H1 (cell line): Measurements from ENCODE around the gene GABBR1.

Source experiments
- RFX5 ChIP-seq: IDR thresholded peaks from 2 replicates; pipeline ENCODE4 v1.6.1; 2011; ENCODE audit warnings: low read depth, low read length, improper control_type of control experiment, borderline replicate concordance
- SIN3A ChIP-seq, 2 experiments: IDR thresholded peaks in 1 of 2; conservative IDR thresholded peaks in 1 of 2; 2 replicates each; pipeline ENCODE4 v1.6.1; 2011 to 2012; ENCODE audit warnings: low read length in 2 of 2, improper control_type of control experiment in 1 of 2, low read depth in 1 of 2, mild to moderate bottlenecking in 1 of 2
- TF ChIP-seq, protein P1 (sequence below), 3 experiments: IDR thresholded peaks; 1 replicate in 2 of 3; 2 replicates in 1 of 3; pipeline versions ENCODE4 v1.5.1 to v1.6.1; 2011; ENCODE audit warnings: low read length in 3 of 3, mild to moderate bottlenecking in 3 of 3, inconsistent platforms in 2 of 3, low read depth in 1 of 3, moderate library complexity in 1 of 3; ENCODE audit not compliant: insufficient read depth in 1 of 3; ENCODE audit errors: control extremely low read depth in 1 of 3
- TF ChIP-seq, protein P2 (sequence below): IDR thresholded peaks from 2 replicates; pipeline ENCODE4 v1.6.1; 2011; ENCODE audit warnings: low read depth, mild to moderate bottlenecking, low read length; ENCODE audit not compliant: insufficient read depth

DNA sequence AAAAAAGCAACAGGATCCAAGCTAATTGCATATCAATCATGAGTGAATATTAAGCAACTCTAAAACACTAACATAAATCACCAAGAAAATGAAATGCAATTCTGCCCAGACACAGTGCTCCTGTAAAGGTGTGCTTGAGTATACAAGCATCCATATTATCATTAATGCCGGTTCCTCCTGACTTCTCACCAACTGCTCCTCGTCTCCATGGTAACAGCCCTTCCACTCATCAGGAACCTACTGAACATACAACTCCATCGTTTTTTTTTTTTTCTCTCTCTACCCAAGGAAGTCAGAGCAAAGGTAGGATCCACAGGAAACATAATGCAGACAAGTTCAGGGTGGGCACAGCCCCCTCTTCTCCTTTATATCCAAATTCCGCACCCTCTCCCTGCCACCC is 12.4 kb downstream of the GABBR1 start:
- TF ChIP-seq, protein P1, sequence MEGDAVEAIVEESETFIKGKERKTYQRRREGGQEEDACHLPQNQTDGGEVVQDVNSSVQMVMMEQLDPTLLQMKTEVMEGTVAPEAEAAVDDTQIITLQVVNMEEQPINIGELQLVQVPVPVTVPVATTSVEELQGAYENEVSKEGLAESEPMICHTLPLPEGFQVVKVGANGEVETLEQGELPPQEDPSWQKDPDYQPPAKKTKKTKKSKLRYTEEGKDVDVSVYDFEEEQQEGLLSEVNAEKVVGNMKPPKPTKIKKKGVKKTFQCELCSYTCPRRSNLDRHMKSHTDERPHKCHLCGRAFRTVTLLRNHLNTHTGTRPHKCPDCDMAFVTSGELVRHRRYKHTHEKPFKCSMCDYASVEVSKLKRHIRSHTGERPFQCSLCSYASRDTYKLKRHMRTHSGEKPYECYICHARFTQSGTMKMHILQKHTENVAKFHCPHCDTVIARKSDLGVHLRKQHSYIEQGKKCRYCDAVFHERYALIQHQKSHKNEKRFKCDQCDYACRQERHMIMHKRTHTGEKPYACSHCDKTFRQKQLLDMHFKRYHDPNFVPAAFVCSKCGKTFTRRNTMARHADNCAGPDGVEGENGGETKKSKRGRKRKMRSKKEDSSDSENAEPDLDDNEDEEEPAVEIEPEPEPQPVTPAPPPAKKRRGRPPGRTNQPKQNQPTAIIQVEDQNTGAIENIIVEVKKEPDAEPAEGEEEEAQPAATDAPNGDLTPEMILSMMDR (IDR thresholded peaks at IDR 0.05; ENCODE audit: control extremely low read depth in 1 of 3, insufficient read depth in 1 of 3, low read depth in 1 of 3, low read length in 3 of 3): no peak
- no peak for TF ChIP-seq RFX5
- TF ChIP-seq, protein P2, sequence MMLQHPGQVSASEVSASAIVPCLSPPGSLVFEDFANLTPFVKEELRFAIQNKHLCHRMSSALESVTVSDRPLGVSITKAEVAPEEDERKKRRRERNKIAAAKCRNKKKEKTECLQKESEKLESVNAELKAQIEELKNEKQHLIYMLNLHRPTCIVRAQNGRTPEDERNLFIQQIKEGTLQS: no peak
- TF ChIP-seq SIN3A (conservative IDR thresholded peaks at IDR 0.05 in 1 of 2, IDR thresholded peaks at IDR 0.05 in 1 of 2; ENCODE audit: low read depth in 1 of 2, low read length in 2 of 2): no peak
